ENCODE data around the gene UBE3C.
"Not testable (repeated sequence)": the region's sequence is repeated elsewhere in the genome, so short reads cannot be mapped to it uniquely, and the experiment has no call there.

UBE3C gene

DNA sequence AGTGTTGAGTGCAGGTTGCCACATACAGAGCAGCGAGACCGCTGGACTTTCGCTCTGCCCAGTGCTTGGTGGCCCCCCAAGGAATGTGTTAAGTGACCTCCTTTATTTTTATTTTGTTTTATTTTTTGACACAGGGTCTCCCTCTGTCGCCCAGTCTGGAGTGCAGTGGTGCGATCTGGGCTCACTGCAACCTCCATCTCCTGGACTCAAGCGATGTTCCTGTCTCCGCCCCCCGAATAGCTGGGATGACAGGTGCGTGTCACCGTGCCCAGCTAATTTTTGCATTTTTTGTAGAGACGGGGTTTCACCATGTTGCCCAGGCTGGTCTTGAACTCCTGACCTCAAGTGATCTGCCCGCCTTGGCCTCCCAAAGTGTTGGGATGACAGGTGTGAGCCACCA lies 138.8 kb downstream of the UBE3C start:
- DNase-seq; intact Hi-C loops (cut with DNase I): not testable (repeated sequence)

DNA sequence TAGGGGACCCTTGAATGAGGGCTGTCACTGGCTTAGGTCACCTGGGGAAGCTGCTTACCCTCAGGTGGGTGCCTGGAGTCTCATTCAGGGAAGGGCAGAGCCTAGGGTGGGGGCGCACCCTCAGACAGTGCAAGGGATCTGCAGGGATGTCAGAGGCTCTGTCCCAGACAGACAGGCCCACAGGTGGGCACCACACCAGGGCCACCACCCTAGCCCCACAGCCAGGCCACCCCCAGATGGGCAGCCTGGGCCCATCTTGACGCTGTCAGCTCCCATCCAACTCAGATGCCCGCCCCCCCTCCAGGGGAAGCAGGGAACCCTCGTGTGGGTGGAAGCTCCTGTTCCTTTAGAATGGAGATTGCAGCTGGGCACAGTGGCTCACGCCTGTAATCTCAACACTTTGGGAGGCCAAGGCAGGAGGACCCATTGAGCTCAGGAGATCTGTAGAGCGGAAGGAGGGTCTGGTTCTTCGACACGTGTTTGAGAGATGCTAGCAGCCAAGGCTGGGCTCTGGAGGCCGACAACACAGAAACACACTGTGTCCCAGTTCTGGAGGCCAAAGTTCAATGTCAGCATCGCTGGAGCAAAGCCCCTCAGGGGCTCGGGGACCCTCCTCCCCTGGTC lies 139.6 kb downstream of the UBE3C start:
- no peak for DNase-seq
- intact Hi-C loops (cut with DNase I): no loop called here

DNA sequence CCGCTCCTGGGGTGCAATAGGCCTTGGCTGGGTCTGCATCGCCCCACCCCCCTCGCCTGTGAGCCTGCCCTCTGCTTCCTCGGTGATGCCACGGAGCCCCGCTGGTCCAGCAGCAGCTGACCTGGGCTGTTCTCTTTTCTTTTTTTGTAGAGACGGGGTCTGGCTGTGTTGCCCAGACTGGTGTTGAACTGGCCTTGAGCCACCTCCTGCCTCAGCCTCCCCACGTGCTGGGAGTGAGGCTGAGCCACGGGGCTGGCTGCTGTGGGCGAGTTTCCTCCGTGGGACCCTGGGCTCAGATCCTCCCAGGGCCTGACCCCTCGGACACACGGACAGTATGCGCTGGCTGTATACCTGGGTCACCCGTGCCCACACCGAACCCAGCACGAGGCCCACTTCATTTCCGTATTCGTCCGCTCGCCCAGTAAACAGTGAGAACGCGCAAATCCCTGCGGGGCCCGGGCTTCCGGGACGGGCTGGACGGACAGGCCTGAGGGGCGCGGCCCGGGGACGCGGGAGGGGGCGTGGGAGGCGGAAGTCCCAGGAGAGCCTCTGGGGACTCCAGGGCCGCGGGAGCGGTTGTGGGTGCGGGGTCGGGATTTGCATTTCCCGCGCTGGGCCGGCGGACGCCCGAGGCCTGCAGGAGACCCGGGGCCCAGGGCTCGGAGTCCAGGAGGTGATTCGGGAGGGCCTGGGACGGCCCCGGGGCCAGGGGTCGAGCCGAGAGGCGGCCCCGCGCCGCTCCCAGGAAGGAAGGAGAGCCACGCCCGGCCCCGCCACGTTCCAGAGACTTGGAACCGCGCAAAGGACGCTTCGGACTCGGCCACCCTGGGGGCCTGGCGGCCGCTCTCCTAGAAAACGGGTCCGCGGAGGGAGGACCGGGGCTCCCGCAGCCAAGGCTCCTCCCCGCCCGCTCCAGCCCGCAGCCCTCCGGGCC lies 140.3 kb downstream of the UBE3C start:
- no peak for DNase-seq
- intact Hi-C loops (cut with DNase I): no loop called here

- intact Hi-C loops (cut with DNase I): no loop called here
- DNase-seq: no peak
Observed at GRCh38 chr7:157279741-157280215, 141.1 kb downstream of the UBE3C start.

DNA sequence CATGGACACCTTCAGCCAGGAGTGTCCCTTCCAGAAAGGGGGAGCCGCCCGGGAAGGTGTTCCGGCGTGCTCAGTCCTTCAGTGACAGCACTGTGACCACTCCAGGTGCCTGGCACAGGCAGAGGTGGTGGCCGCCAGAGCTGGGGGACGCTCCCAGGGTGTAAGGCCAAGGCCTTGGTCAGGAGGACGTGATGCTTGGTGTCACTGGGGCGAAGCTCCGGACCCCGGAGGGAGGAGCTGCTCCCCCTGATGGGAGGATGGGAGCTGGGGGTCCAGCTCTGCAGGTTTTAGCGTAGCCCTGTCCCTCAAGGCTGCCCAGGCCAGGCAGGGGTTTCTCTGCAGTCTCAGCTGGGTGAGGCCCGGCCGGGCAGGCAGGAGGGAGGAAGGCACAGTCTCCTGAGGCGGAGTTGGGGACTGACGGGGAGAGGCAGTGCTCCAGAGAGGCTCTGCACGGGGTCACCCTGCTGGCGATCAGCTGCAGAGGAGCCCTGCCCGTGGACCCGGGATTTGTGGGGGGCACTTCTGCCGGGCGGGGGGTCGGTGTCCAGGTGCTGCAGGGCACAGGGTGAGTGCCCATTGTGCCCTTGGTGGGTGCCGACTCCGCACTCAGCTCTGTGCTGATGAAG lies 141.6 kb downstream of the UBE3C start:
- intact Hi-C loops (cut with DNase I): no loop called here
- DNase-seq: no peak

DNA sequence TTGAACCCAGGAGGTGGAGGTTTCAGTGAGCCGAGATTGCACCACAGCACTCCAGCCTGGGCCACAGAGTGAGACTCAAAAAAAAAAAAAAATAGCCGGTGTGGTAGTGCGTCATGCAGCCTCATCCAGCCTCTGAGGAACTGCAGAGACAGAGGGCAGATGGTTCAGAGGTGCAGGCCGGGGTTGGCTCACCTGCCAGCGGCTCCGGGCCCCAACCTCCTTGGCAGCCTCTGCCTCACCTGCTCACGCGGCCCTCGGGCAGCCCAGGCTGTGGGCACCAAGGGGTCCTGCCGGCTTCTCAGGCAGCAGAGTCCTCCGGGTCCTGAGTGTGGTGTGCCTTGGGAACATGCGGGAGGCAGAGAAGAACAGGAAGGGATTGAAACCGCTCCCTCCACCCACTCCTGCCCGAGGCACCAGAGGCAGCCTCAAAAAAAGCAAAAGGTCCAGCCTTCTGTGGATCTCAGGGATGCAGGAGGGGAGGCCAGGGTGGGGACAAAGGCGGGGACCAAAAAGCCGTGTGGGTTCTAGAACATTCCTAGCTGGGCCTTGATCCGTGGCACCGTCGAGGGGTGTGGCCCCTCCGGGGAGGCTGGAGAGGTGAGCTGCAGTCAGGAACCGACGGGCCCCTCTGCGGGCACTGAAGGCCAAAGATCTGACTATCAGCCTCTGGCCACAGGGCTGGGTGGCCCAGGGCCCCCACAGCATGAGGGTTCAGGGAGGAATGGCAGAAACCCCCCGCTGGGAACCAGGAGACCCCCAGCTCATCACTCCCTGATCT lies 142.7 kb downstream of the UBE3C start:
- intact Hi-C loops (cut with DNase I): no loop called here
- no peak for DNase-seq

GRCh38 chr7:157282141-157282801 lies 143.5 kb downstream of the UBE3C start:
- intact Hi-C loops (cut with DNase I): no loop called here
- no peak for DNase-seq

DNA sequence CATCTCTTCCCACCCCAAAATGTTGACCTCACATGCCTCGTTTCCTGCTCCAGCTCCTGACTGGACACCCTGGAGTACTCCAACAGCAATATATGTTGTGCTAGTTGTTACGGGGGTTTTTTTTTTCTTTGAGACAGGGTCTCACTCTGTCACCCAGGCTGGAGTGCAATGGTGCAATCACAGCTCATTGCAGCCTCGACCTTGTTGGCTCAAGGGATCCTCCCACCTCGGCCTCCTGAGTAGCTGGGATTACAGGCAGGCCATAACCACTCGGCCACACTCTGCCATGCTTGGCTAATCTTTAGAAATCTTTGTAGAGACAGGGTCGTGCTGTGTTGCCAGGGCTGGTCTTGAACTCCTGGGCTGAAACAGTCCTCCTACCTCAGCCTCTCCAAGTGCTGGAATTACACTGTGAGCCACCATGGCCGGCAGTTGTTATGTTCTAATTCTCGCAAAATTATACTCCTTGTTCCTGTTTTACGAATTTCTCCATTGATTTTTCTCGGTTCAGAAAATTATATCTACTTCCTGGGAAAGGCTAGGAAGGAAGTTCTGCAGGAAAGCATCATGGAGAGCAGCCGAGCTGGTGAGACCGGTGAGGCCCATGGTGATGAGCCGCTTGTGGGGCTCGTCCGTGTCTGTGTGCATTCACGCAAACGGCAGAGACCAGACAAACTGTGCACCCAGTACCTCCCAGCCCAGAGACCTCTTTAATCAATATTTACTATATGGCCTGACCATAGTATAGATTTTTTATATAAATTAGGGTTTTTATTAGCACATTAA lies 145.7 kb downstream of the UBE3C start:
- no peak for DNase-seq
- intact Hi-C loops (cut with DNase I): no loop called here

GRCh38 chr7:157291404-157292080 lies 152.8 kb downstream of the UBE3C start:
- intact Hi-C loops (cut with DNase I): no loop called here
- no peak for DNase-seq

DNA sequence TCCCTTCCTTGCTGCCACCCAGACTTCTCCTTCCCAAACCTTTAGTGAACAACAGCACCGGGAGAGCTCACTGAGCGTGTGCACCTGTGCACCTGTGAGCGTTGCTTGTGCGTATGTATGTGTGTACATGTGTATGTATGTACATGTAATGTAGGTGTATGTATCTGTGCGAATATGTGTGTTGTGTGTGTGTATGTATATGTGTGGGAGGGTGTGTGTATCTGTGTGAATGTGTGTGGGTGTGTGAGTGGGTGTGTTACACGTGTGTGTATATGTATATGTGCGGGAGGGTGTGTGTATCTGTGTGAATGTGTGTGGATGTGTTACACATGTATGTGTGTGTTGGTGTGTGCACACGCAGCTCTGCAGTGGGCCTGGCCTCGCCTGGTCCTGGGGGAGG lies 153.5 kb downstream of the UBE3C start:
- intact Hi-C loops (cut with DNase I): no loop called here

DNA sequence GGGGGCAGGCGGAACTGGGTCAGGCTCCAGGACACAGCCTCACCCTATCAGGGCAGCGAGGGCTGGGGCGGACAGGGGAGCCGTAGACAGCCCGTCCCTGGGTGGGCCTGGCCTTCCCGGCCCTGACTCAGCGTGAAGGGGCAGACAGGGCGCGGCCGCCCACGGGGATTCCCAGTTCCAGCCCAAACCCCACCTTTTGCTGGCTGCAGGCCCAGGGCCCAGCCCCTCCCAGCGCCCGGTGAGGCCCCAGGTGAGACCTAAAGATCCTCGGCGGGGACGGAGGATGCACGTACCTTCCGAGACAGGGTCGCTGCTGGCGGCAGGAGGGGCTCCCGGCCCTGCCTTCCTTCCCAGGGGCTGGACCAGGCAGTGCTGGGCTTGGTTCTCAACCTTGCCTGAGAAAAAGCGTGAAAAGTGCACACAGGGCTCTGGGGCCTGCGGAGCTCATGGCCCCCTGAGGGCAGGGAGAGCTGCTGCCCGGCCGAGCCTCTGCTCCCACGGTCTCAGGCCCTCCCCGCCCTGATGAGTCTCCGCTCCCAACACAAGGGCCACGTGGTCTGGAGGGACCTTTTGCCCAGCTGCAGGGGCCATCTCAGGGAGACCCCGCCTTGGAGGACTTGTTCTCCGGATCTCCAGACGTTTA lies 154.2 kb downstream of the UBE3C start:
- intact Hi-C loops (cut with DNase I): no loop called here

More for the DNA sequence above, 153.5 kb downstream of the UBE3C start:
- DNase-seq: no peak

GRCh38 chr7:157293413-157293788 lies 154.7 kb downstream of the UBE3C start:
- intact Hi-C loops (cut with DNase I): no loop called here
- DNase-seq: no peak

More for the DNA sequence above, 154.2 kb downstream of the UBE3C start:
- no peak for DNase-seq

GRCh38 chr7:157294773-157295172 lies 156.0 kb downstream of the UBE3C start:
- DNase-seq: no peak
- intact Hi-C loops (cut with DNase I): no loop called here

- no peak for DNase-seq
- intact Hi-C loops (cut with DNase I): no loop called here
Observed at GRCh38 chr7:157295338-157295737, 156.6 kb downstream of the UBE3C start.

DNA sequence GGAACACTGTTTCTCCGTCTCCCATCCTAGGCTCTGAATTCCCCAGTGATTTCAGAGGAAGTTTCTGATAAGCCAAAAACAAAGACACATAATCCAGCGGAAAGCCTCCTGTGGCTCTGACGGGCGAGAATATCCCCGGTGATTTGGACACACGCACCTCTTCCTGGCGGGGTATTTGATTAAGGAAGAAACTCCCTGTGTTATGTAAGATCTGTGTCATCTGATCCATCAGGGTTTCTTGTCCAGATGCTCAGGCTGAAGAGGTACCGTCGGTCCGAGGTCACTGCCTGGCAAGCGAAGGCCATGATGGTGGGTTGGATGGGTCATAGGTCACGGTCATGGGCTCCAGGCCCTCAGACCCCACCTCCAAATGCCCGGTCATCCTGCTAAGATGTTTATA lies 158.5 kb downstream of the UBE3C start:
- DNase-seq: no peak
- intact Hi-C loops (cut with DNase I): no loop called here

DNA sequence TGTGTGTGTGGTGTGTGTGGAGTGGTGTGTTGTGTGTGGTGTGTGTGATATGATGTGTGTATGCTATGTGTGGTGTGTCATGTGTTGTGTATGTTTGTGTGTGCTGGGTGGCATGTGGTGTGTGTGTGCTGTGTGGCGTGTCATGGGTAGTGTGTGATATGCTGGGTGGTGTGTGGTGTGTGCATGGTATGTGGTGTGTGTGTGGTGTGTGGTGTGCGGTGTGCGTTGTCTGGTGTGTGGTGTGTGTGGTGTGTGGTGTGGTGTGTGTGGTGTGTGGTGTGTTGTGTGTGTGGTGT lies 160.5 kb downstream of the UBE3C start:
- DNase-seq: no peak
- intact Hi-C loops (cut with DNase I): no loop called here
